NOMO-1 treated with dmso at 0.1 percent for 144 hours (cell line): ENCODE measurements around the gene RAD54L.
"Not testable (repeated sequence)": the region's sequence is repeated elsewhere in the genome, so short reads cannot be mapped to it uniquely, and the experiment has no call there.

Experiments
- DNase-seq: peaks from one replicate; lab custom pipeline; 2025; ENCODE audit not compliant: unreplicated experiment; lab: John Stamatoyannopoulos, UW

RAD54L gene

GRCh38 chr1:46247436-46248121 is at the start of gene RAD54L:
Gene RAD54L (plus strand): TSS chr1:46247763. CDS start chr1:46248406, 643 bp downstream.
- peak; percentile 99 for DNase-seq

GRCh38 chr1:46197964-46198811 is 49.4 kb upstream of the RAD54L start, which contains the start of gene POMGNT1:
Gene POMGNT1 (minus strand): TSS chr1:46198434. CDS start chr1:46197821, 613 bp downstream.
- peak; percentile 72 for DNase-seq

- DNase-seq: no peak
These were observed 48.3 kb upstream of the RAD54L start for GRCh38 chr1:46199233-46199749.

- no peak for DNase-seq
These were observed 43.7 kb upstream of the RAD54L start for GRCh38 chr1:46203738-46204405.

- DNase-seq: no peak
These were observed 43.2 kb upstream of the RAD54L start for GRCh38 chr1:46204406-46204742.

- no peak for DNase-seq
These were observed 42.4 kb upstream of the RAD54L start for GRCh38 chr1:46205141-46205540.

- no peak for DNase-seq
These were observed 41.8 kb upstream of the RAD54L start for GRCh38 chr1:46205791-46206190.

GRCh38 chr1:46206399-46206798 is 41.2 kb upstream of the RAD54L start:
- no peak for DNase-seq

GRCh38 chr1:46210561-46210960 is 37.0 kb upstream of the RAD54L start:
- DNase-seq: no peak

- no peak for DNase-seq
These were observed 36.5 kb upstream of the RAD54L start for GRCh38 chr1:46211051-46211450.

GRCh38 chr1:46215504-46215903 is 32.1 kb upstream of the RAD54L start:
- DNase-seq: no peak

- DNase-seq: no peak
These were observed 29.1 kb upstream of the RAD54L start for GRCh38 chr1:46218443-46218842.

GRCh38 chr1:46219551-46220520 is 27.7 kb upstream of the RAD54L start:
- no peak for DNase-seq

GRCh38 chr1:46220808-46221207 is 26.8 kb upstream of the RAD54L start:
- DNase-seq: no peak

- DNase-seq: no peak
These were observed 25.8 kb upstream of the RAD54L start for GRCh38 chr1:46221749-46222148.

- DNase-seq: not testable (repeated sequence)
These were observed 24.5 kb upstream of the RAD54L start for GRCh38 chr1:46223055-46223454.

GRCh38 chr1:46223472-46223943 is 24.1 kb upstream of the RAD54L start:
- DNase-seq: peak; percentile 37

GRCh38 chr1:46224966-46225365 is 22.6 kb upstream of the RAD54L start:
- DNase-seq: no peak

GRCh38 chr1:46231231-46231630 is 16.3 kb upstream of the RAD54L start:
- DNase-seq: not testable (repeated sequence)

GRCh38 chr1:46236882-46237281 is 10.7 kb upstream of the RAD54L start:
- no peak for DNase-seq
